ENCODE data around the gene R3HDM1.
"Not testable (repeated sequence)": the region's sequence is repeated elsewhere in the genome, so short reads cannot be mapped to it uniquely, and the experiment has no call there.

Gene R3HDM1

DNA sequence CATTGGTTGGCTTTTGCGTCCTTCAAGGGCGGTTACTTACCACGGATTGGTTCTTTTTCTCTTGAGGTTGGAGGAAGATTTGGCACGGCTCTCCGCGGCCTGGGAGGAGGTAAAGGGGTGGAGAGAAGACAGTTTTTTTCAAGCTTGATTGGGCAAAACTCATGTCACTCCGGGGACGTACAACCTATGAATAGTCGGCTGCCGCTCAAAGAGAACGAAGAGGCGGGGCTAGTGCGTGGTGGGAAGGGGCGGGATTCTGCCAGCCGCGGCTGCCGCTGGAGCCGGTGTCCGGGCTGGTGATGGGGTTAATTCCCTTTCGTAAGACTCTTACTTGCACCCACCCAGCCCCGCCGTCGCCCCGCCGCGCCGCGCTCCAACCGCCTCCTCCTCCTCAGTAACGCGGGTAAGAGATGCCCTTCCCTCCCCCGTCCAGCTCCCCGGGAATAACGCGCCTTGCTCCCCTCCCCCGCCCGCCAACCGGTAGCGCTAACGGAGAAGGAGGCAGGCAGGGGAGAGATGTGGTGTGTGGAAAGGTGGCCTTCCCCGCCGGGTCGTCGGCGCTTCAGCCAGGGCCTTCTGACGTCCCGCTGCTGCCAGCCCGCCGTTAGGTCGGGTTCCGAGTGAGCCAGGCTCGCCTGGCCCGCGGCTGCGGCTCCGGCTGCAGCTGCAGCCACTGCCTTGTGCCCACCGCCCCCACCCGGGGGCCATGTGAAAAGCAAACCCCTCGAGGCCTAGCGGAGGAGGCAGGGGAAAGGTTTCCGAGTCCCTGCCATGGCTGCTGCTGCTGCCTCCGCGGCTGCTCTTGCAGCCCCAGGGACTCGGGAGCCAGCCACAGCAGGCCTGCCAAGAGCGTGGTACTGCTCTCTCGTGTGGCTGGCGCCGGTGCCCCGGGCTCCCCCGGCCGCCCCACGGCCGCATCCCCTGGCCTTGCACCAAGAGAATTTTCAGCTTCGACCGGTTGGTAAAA is at the start of gene R3HDM1:
TSS of gene R3HDM1 (plus strand) at position 254 of the 967 bp plus-strand sequence. CDS start 73,362 bp downstream, outside the sequence.
- DNase-seq (ENCODE audit: low read depth in 3 of 3), result peak; percentile 87 to 96 (median 94)

DNA sequence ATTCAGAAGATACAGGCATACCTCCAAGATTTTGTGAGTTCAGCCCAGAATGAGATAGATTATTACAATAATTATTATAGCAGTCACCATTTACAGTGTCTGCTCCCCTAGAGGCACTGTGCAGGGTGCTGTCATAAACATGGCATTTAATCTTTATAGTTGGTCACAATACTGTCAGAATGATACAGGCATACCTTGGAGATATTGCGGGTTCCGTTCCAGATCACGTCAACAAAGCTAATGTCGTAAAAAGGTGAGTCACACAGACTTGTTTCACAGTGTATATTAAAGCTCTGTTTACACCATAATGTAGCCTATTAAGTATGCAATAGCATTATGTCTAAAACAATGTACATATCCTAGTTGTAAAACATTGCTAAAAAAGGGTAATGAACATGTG is 45.8 kb upstream of the R3HDM1 start:
- DNase-seq (ENCODE audit: low read depth in 3 of 3), result no peak

GRCh38 chr2:135490376-135490775 is 40.9 kb upstream of the R3HDM1 start:
- no peak for DNase-seq (ENCODE audit: low read depth in 3 of 3)

DNA sequence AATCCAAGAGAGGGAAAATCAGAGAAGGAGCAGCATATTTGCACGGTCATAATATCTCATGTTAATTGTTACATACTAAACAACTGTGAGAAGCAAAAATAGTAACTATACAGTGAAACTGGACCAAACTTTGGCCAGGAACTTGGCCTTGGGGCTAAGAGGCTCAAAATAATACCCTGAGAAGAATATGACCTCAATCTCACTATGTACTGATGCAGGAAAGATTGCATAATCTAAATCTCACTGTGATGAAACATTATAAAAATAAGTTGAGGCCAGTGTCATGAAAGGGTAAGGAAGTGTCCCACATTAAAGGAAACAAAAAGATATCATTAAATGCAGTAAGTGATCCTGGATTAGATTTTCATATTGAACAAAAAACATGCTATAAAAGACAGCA is 36.8 kb upstream of the R3HDM1 start:
- DNase-seq (ENCODE audit: low read depth in 3 of 3), result no peak

DNA sequence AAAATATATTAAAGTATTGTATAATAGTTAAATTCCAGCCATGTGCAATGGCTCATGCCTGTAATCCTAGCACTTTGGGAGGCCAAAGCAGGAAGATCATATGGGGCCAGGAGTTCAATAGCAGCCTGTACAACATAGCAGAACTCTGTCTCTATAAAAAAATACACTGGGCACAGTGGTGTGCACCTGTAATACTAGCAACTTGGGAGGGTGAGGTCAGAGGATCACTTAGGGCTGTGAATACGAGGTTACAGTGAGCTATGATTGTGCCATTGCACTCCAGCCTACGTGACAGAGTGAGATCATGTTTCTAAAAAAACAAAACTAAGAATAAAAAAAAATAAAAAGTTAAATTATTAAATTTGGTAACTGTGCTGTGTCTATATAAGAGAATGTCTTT is 36.4 kb upstream of the R3HDM1 start:
- no peak for DNase-seq (ENCODE audit: low read depth in 3 of 3)

- DNase-seq (ENCODE audit: low read depth in 3 of 3), result not testable (repeated sequence)
These were observed 32.7 kb upstream of the R3HDM1 start for GRCh38 chr2:135498588-135498987.

DNA sequence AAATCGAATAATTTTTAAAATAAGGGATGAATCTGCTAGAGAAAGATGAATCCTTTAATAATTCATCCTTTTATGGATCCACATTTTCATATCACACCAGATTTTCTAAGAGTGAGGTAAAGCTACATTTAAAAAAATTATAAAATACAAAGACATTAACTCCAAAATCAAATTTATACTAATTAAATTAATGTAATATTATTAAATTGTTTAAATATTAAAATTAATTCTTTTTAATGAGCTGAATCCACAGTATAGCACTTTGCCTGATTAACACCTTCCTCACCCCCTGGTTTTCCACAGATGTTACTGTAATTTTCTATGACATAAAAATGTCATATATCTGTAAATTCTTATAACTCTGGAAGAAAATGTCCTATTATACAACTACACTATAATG is 26.5 kb upstream of the R3HDM1 start:
- DNase-seq (ENCODE audit: low read depth in 3 of 3), result no peak

GRCh38 chr2:135510577-135510976 is 20.7 kb upstream of the R3HDM1 start:
- DNase-seq (ENCODE audit: low read depth in 3 of 3), result no peak

DNA sequence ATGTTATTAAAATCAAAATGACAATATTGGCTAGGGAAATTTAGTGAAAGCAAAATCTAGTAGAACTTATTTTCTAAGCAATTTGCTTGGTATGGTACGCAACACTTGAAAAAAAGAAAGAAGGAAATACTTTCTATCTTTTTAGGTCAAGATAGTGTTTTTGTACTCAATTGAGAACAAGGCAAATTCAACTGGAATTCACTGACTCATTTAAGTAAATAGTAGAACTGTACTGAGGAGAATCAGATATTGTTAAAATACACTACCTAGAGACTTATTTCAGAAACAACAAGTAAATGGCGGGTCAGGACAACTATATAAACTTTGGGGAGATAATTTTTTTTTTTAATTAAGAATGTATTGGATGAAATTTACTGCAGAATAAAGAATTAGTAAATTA is 19.2 kb upstream of the R3HDM1 start:
- no peak for DNase-seq (ENCODE audit: low read depth in 3 of 3)

- no peak for DNase-seq (ENCODE audit: low read depth in 3 of 3)
These were observed 5.5 kb upstream of the R3HDM1 start for GRCh38 chr2:135525786-135526185.

DNA sequence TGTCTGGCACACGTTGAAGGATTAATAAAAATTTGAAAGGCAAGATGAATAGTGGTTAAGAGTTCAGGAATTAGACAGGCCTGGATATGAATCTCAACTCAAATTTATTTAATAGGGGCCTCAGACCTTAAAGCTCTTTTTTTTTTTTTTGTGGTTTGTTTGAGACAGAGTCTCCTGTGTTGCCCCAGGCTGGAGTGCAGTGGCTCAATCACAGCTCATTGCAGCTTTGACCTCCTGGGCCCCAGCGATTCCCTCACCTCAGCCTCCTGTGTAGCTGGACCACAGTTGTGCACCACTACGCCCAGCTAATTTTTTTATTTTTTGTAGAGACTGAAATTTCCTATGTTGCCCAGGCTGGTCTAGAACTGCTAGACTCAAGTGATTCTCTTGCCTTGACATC is 3.3 kb upstream of the R3HDM1 start:
- no peak for DNase-seq (ENCODE audit: low read depth in 3 of 3)

DNA sequence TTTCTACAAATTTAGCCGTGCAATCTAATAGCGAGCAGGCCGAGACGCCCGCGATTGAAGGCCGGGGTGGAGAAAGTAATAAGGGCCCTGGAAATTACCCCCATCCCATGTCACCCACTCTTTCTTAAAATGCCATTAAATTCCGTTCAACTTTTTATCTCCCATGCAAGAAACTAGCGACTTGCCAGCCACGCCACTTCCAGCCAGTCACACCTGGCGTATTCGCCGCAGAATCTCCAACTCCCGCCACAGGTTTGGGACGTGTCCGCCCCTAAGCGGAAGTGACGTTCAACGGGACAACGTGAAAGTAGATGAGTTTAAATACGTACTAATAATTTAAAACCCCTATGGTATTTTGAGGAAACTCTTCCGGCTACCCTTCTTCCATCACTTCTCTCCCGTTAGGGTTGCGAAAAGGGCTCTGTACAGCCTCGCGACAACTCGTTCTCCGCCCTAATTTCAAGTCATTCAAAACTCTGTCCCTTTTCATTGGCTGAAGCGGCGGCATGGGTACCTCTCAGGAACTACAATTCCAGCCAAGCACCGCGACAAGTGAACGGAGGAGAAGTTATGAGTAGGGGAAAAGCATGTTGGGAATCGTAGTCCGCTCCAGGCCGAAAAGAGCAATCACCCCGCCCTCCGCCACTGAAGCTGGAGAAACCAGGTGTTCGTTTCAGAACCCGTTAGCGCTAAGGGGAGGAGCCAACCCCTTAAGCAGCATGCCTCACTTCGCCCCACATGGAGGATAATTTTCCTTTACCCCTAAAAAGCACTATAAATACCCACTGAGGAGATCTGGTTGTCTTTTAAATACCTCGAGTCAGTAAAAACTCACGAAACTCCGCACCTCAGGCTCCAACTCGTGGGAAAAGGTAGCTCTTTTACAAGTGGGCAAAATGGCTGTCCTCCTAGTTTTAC is 712 bp upstream of the R3HDM1 start, which contains the start of gene ZRANB3:
TSS of gene ZRANB3 (minus strand) at position 906 of the 918 bp plus-strand sequence.
- DNase-seq (ENCODE audit: low read depth in 3 of 3), result peak; percentile 85 to 94 (median 91)

DNA sequence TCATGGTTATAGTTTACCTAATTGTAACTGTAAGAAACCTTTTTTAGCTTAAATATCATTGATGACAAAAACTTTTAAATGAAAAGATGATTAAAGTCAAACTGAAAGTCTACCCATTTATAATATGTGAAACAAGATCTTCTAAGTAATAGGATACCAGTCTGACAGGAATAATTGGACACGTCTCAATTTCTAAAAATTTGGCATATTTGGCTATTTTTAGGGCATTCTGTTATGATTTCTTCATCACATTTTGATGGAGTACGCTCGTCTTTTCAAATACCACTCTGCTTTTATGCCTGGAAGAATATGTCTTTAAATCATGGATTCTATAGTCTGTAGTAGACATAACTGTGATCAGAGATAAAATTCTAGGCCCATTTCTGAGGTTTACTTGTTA is 1.3 kb downstream of the R3HDM1 start:
- DNase-seq (ENCODE audit: low read depth in 3 of 3), result no peak

DNA sequence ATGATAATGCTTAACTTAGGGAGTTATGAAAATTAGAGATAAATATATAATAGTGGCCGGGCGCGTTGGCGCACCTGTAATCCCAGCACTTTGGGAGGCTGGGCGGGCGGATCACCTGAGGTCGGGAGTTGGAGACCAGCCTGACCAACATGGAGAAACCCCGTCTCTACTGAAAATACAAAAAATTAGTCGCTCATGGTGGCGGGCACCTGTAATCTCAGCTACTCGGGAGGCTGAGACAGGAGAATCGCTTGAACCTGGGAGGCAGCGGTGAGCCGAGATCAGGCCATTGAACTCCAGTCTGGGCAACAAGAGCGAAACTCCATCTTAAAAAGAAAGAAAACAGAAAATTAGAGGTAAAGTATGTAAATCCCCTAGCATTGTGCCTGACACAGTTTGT is 2.3 kb downstream of the R3HDM1 start:
- DNase-seq (ENCODE audit: low read depth in 3 of 3), result not testable (repeated sequence)

GRCh38 chr2:135546436-135546835 is 15.2 kb downstream of the R3HDM1 start:
- no peak for DNase-seq (ENCODE audit: low read depth in 3 of 3)

DNA sequence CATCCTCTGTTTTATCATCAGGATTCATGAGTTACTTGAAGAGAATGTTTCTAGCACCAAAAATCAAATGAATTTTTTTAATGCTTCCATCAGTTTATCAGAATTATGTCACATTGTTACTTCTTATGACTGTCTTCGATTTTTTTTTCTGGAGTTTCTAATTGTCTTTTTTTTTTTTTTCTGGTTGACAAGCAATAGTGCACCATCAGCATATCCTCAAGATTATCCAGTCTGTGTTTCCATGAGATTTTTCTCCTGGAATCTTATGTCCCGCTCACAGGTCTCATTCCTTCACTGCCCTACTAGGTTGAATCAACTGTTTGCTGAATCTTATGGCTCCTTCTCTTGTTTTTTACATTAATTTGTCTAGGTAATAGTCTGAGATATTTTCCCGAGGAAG is 16.0 kb downstream of the R3HDM1 start:
- DNase-seq (ENCODE audit: low read depth in 3 of 3), result no peak

- no peak for DNase-seq (ENCODE audit: low read depth in 3 of 3)
These were observed 20.1 kb downstream of the R3HDM1 start for GRCh38 chr2:135551356-135551755.

DNA sequence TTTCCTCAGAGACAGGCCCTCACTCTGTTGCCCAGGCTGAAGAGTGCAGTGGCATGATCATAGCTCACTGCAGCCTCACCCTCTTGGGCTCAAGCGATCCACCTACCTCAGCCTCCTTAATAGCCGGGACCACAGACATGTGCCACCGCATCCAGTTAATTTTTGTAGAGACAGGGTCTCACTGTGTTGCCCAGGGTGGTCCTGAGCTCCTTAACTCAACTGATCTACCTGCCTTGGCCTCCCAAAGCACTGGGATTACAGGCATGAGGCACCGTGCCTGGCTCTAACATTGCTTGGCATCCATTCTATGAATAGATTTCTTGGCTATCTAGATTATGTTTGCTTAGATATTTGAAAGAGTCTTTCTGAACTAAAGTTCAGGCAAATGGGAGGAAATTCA is 21.6 kb downstream of the R3HDM1 start:
- DNase-seq (ENCODE audit: low read depth in 3 of 3), result no peak

- DNase-seq (ENCODE audit: low read depth in 3 of 3), result no peak
These were observed 24.0 kb downstream of the R3HDM1 start for GRCh38 chr2:135555311-135555710.

GRCh38 chr2:135557530-135557929 is 26.2 kb downstream of the R3HDM1 start:
- DNase-seq (ENCODE audit: low read depth in 3 of 3), result no peak

DNA sequence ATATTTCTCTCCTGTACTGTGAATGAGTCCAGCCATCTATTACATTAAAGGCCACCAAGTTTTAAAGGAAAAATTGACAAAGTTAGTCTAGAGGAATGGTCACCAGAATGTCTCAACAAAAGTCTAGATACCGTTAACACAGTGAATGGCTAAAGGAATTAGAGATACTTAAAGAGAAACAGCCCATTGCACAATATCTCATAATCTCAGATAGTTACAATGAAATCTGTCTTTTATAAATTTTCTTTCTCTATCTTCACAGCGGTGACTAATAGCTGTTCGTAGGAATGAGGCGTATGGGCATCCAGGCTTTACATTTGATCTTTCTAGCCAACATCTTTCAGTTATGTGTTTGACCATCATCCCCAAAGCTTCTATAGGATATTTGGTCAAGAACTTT is 30.6 kb downstream of the R3HDM1 start:
- DNase-seq (ENCODE audit: low read depth in 3 of 3), result no peak

DNA sequence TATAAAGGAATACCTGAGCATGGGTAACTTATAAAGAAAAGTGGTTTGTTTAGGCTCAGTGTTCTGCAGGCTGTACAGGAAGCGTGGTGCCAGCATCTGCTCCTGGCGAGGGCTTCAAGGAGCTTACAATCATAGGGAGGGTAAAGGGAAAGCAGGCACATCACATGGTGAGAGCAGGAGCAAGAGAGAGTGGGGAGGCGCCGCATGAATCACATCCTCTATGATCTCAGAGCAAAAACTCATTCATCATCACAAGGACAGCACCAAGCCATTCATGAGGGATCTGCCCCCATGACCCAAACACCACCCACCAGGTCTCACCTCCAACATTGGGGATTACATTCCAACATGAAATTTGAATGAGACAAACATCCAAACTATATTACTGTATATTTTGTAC is 32.5 kb downstream of the R3HDM1 start:
- DNase-seq (ENCODE audit: low read depth in 3 of 3), result no peak

Measured in stimulated activated CD4-positive, alpha-beta T cell treated with anti-CD3 and anti-CD28 coated beads, TNF-alpha, amount 100 ng/mL, for 24 hours (primary cell).